IPS-NIHi7 (cell line): ENCODE measurements around the gene CYTH3.

Experiments used
- DNase-seq: peaks from one replicate; pipeline ENCODE4 v3.0.0; 2012; ENCODE audit warnings: mixed read lengths; ENCODE audit errors: extremely low spot score

CYTH3 gene

GRCh38 chr7:6167587-6168476 lies 104.6 kb downstream of the CYTH3 start:
- DNase-seq, result no peak

GRCh38 chr7:6167004-6167551 lies 105.3 kb downstream of the CYTH3 start:
- no peak for DNase-seq

GRCh38 chr7:6166443-6166891 lies 106.0 kb downstream of the CYTH3 start:
- no peak for DNase-seq

- DNase-seq, result no peak
These were observed 106.7 kb downstream of the CYTH3 start for GRCh38 chr7:6165521-6166320.

- no peak for DNase-seq
These were observed 107.3 kb downstream of the CYTH3 start for GRCh38 chr7:6165075-6165474.

- DNase-seq, result peak; percentile 69
These were observed 107.9 kb downstream of the CYTH3 start for GRCh38 chr7:6164491-6164890.

GRCh38 chr7:6164010-6164409 lies 108.4 kb downstream of the CYTH3 start:
- no peak for DNase-seq

- no peak for DNase-seq
These were observed 109.0 kb downstream of the CYTH3 start for GRCh38 chr7:6163402-6163801.

- no peak for DNase-seq
These were observed 109.6 kb downstream of the CYTH3 start for GRCh38 chr7:6162650-6163366.

GRCh38 chr7:6162331-6162620 lies 110.1 kb downstream of the CYTH3 start:
- no peak for DNase-seq

- DNase-seq, result no peak
These were observed 110.7 kb downstream of the CYTH3 start for GRCh38 chr7:6161463-6162330.

- DNase-seq, result peak; percentile 92
These were observed 112.2 kb downstream of the CYTH3 start for GRCh38 chr7:6160191-6160623.

- DNase-seq, result no peak
These were observed 112.8 kb downstream of the CYTH3 start for GRCh38 chr7:6159524-6160031.

- no peak for DNase-seq
These were observed 113.3 kb downstream of the CYTH3 start for GRCh38 chr7:6159097-6159483.

GRCh38 chr7:6158424-6159096 lies 113.9 kb downstream of the CYTH3 start:
- DNase-seq, result no peak

- DNase-seq, result no peak
These were observed 114.6 kb downstream of the CYTH3 start for GRCh38 chr7:6157685-6158423.

GRCh38 chr7:6156734-6157133 lies 115.7 kb downstream of the CYTH3 start:
- no peak for DNase-seq

- no peak for DNase-seq
These were observed 116.8 kb downstream of the CYTH3 start for GRCh38 chr7:6155596-6155995.
